Esophagus (tissue), 2 donors: Measurements from ENCODE around the gene C12orf54. TPM values are rescaled to one million over a fixed set of nuclear protein-coding genes. Genes with fewer than 3 reads are reported as not detected.
"Not testable (repeated sequence)": the region's sequence is repeated elsewhere in the genome, so short reads cannot be mapped to it uniquely, and the experiment has no call there.

Experiments
- H3K27ac ChIP-seq, 2 donors: one replicate each; pipeline ENCODE4 v1.5.1; 2013; ENCODE audit warnings: low read depth in 2 of 2, mild to moderate bottlenecking in 2 of 2, inconsistent platforms in 1 of 2, low read length in 1 of 2, moderate library complexity in 1 of 2
- H3K27me3 ChIP-seq, 2 donors: one replicate each; pipeline ENCODE4 v1.6.1; 2013; ENCODE audit warnings: low read length in 2 of 2, control low read depth in 1 of 2, mild to moderate bottlenecking in 1 of 2; ENCODE audit not compliant: insufficient read depth in 2 of 2, control insufficient read depth in 1 of 2
- H3K36me3 ChIP-seq, 2 donors: one replicate each; pipeline ENCODE4 v1.6.1; 2013; ENCODE audit warnings: low read length in 1 of 2; ENCODE audit not compliant: control insufficient read depth in 2 of 2, insufficient read depth in 2 of 2
- H3K4me1 ChIP-seq, 2 donors: one replicate each; pipeline ENCODE4 v1.6.1; 2013; ENCODE audit warnings: low read length in 1 of 2; ENCODE audit not compliant: control insufficient read depth in 2 of 2, insufficient read depth in 2 of 2
- H3K4me3 ChIP-seq, 2 donors: one replicate each; pipeline ENCODE4 v1.5.1; 2013; ENCODE audit warnings: low read length in 2 of 2, mild to moderate bottlenecking in 2 of 2, low read depth in 1 of 2, moderate library complexity in 1 of 2
- H3K9me3 ChIP-seq, 2 donors: one replicate each; pipeline ENCODE4 v1.6.1; 2013; ENCODE audit warnings: mild to moderate bottlenecking in 2 of 2, low read depth in 1 of 2, low read length in 1 of 2, moderate library complexity in 1 of 2; ENCODE audit not compliant: control insufficient read depth in 2 of 2, insufficient read depth in 1 of 2
- WGBS, 2 donors: extraction: QIAGEN DNeasy Blood & Tissue Kit; methylation state at CpG; one replicate each; pipeline ENCODE4 v1.1.7; 2013; 5-methylcytosine and 5-hydroxymethylcytosine counted together
- polyA plus RNA-seq, 2 donors: library from polyadenylated mRNA; stranded (reverse); fragments of 200-250 nt; gene quantifications; one replicate each; pipeline ENCODE4 v1.2.3, GENCODE V29; 2013
- donor health status: healthy with polysubstance abuse.
- donor health status: Bipolar disorder and iron deficiency.

C12orf54 gene
- polyA plus RNA-seq = 1 to 10 TPM; 4.4 to 5.8 TPM

DNA sequence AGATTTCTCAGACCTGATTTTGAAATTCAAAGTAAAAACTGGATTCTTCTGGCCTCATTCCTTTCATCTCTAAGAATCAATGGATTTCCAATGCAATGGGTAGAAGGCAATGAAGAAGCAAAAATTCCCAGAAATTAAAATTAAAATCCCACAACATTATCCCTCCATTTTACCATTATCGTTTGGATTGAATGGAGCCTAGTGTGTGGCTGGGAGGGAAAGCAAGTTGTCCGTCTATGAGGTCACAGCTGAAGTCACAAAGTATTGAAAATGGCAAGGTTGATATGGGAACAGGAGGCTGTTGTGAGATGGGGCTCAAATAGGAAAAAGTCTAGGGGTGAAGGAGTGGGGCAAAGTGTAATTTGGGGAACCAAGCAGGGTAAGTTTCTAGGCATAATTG lies at the start of gene C12orf54:
C12orf54 (plus strand) TSS at position 301 of the 400 bp plus-strand sequence. CDS start 799 bp downstream, outside the sequence.
- 89 to 91% methylated on average over 2 of the region's 2 CpGs for WGBS, 2 donors
- no peaks in the 10 kb centered on the region for H3K27me3 ChIP-seq

DNA sequence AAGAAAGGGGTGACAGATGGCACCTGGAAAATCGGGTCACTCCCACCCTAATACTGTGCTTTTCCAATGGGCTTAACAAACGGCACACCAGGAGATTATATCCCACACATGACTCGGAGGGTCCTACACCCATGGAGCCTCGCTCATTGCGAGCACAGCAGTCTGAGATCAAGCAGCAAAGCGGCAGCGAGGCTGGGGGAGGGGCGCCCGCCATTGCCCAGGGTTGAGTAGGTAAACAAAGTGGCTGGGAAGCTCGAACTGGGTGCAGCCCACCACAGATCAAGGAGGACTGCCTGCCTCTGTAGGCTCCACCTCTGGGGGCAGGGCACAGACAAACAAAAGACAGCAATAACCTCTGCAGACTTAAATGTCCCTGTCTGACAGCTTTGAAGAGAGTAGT lies 48.3 kb upstream of the C12orf54 start:
- not testable (repeated sequence) for H3K27ac ChIP-seq, H3K27me3 ChIP-seq, H3K9me3 ChIP-seq, H3K4me3 ChIP-seq, H3K36me3 ChIP-seq, H3K4me1 ChIP-seq
- WGBS, 2 donors = 87 to 89% methylated on average over 10 of the region's 10 CpGs

More for the DNA sequence above, at the start of gene C12orf54:
- H3K36me3 ChIP-seq = no peaks in the 10 kb centered on the region
- no peaks in the 10 kb centered on the region for H3K4me1 ChIP-seq
- no peaks in the 10 kb centered on the region for H3K9me3 ChIP-seq
- no peak within 1 kb of the TSS for H3K27ac ChIP-seq
- no peak within 1 kb of the TSS for H3K4me3 ChIP-seq

DNA sequence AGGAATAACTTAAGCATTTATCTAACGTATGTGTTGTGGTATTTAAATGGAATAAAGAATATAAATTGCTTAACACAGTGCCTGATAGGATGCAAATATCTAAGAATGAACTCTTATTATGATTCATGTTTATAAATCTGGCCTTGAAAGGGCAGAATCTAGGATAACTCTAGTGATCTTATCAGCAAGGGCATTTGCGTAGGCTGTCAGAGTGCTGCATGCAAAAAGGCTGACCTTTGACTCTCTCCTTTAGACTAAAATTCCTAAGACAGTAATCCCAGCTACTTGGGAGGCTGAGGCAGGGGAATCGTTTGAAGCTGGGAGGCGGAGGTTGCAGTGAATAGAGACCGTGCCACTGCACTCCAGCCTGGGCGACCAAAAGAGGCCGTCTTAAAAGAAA lies 41.2 kb upstream of the C12orf54 start:
- H3K9me3 ChIP-seq = no peaks in the 10 kb centered on the region
- WGBS, 2 donors = 72 to 73% methylated on average over 7 of the region's 7 CpGs

DNA sequence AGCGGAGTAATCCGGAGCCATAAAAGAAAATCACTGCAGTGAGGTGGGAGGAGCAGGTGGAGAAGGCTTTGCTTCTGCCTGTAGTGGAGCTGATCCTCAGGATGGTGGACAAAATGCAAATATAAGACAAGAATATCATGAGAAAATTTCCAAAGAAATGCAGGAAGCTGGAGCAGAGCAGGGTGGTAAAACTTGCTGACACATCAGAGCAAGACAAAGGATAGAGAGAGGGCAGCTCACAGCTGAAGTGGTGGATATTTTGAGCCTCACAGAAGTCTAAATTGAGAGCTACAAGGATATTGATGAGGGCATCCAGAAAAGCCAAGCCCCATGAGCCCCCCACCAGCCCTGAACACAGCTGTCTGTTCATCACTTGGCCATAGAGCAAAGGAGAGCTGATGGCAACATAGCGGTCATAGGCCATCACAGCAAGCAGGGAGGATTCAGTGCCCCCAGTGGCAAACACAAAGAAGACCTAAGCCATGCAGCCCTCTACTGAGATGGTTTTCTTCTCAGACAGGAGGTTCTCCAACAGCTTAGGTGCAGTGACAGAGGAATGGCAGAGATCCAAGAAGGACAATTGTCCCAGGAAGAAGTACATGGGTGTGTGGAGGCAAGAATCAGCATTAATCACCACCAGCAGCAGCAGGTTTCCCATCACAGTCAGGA lies 40.0 kb upstream of the C12orf54 start:
- H3K36me3 ChIP-seq = no peaks in the 10 kb centered on the region
- H3K27ac ChIP-seq = no peak overlapping the region
- H3K9me3 ChIP-seq = no peaks in the 10 kb centered on the region
- no peak overlapping the region for H3K4me3 ChIP-seq
- H3K4me1 ChIP-seq = no peaks in the 10 kb centered on the region
- H3K27me3 ChIP-seq = no peaks in the 10 kb centered on the region
- WGBS, 2 donors = 82 to 90% methylated on average over 3 of the region's 3 CpGs

More for the DNA sequence above, 41.2 kb upstream of the C12orf54 start:
- no peaks in the 10 kb centered on the region for H3K27me3 ChIP-seq
- no peaks in the 10 kb centered on the region for H3K36me3 ChIP-seq
- H3K4me1 ChIP-seq = no peaks in the 10 kb centered on the region
- no peak overlapping the region for H3K27ac ChIP-seq
- H3K4me3 ChIP-seq = no peak overlapping the region

DNA sequence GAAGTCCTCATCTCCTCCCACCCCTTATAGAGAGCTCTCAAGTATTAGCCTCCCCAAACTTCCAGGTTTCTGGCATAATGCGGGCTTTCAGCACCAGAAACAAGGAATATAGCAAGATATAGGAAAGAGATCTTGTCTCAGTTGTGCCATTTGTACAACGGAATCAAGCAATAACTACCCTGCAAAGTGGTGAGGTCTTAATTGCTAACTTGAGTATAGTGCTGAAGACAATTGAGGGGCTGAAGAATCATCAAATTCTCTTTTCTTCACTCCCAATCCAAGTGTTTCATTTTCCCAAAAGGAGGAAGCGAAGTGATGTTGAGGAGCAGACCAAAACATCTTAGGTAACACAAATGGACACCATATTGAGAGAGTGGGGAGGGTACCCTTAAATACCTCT lies 36.8 kb upstream of the C12orf54 start:
- no peaks in the 10 kb centered on the region for H3K4me1 ChIP-seq
- no peaks in the 10 kb centered on the region for H3K27me3 ChIP-seq
- no peaks in the 10 kb centered on the region for H3K36me3 ChIP-seq
- no peak overlapping the region for H3K4me3 ChIP-seq
- H3K27ac ChIP-seq = no peak overlapping the region
- H3K9me3 ChIP-seq = no peaks in the 10 kb centered on the region
- 76 to 82% methylated on average over 3 of the region's 3 CpGs for WGBS, 2 donors

DNA sequence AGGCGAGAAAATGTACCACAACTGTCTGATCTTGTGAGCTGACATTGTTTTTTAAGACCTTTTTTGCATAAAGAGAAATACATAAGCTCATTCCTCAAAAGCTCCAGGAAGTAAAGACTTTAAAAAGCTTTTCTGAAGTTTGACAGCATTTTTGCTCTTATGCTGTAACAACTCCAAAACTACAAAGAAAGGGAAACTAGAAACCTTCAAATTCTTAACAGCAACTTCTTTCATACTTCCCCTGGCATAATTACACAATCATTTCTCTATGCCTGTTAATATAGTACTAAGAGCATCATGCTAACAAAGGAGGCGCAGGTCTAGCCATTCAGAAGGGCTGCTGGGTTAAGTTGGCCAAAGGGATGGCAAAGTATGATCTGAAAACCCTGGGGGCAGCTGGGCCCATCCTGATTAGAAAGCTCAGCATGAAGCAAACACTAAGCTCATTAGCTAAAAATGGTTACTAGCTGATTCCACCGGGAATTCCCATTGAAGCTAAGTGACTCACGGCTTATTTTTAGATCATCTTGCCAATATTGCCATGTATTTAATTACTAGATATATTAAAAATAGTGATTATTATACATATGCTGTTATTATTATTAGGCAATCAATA lies 36.0 kb upstream of the C12orf54 start:
- Histone ChIP-seq H3K27ac (no peak overlapping the region), H3K27me3 (no peaks in the 10 kb centered on the region), H3K4me3 (no peak overlapping the region), H3K4me1 (no peaks in the 10 kb centered on the region), H3K9me3 (no peaks in the 10 kb centered on the region), H3K36me3 (no peaks in the 10 kb centered on the region)
- WGBS, 2 donors = 38 to 45% methylated on average over 4 of the region's 4 CpGs

DNA sequence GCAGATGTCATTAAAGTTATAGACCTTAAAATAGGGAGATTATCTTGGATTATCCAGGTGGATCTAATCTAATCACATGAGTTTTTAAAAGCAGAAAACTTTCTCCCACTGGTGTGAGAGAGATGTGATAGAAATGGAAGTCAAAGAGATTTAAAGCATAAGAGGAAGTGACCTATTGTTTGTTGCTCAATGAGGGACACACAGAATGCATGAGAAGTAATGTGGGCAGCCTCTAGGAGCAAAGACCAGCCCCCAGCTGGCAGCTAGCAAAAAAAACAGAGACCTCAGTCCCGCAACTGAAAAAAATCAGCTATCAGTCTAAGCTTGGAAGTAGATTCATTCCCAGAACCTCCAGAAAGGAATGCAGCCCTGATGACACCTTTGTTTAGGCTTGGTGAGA lies 34.5 kb upstream of the C12orf54 start:
- Histone ChIP-seq H3K27ac (no peak overlapping the region), H3K36me3 (no peaks in the 10 kb centered on the region), H3K4me3 (no peak overlapping the region), H3K27me3 (no peaks in the 10 kb centered on the region), H3K4me1 (no peaks in the 10 kb centered on the region), H3K9me3 (no peaks in the 10 kb centered on the region)
- 83 to 85% methylated on average over 1 of the region's 1 CpG for WGBS, 2 donors

DNA sequence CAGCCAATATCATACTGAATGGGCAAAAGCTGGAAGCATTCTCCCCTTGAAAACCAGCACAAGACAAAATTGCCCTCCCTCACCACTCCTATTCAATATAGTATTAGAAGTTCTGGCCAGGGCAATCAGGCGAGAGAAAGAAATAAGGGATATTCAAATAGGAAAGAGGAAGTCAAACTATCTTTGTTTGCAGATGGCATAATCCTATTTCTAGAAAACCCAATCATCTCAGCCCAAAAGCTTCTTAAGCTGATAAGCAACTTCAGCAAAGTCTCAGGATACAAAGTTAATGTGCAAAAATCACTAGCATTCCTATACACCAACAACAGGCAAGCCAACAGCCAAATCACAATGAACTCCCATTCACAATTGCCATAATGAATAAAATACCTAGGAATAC lies 30.9 kb upstream of the C12orf54 start:
- Histone ChIP-seq H3K27me3 (no peaks in the 10 kb centered on the region), H3K9me3 (no peaks in the 10 kb centered on the region), H3K4me1 (no peaks in the 10 kb centered on the region), H3K36me3 (no peaks in the 10 kb centered on the region), H3K4me3 (no peak overlapping the region), H3K27ac (no peak overlapping the region)
- WGBS, 2 donors = 90 to 95% methylated on average over 1 of the region's 1 CpG

DNA sequence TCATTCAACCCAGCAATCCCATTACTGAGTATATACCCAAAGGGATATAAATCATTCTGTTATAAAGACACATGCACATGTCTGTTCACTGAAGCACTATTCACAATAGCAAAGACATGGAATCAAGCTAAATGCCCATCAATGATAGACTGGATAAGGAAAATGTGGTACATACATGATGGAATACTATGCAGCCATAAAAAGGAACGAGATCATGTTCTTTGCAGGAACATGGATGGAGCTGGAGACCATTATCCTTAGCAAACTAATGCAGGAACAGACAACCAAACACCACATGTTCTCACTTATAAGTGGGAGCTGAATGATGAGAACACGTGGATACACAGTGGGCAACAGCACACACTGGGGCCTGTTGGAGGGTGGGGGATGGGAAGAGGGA lies 29.3 kb upstream of the C12orf54 start:
- H3K36me3 ChIP-seq, H3K9me3 ChIP-seq, H3K4me3 ChIP-seq, H3K4me1 ChIP-seq, H3K27me3 ChIP-seq, H3K27ac ChIP-seq: not testable (repeated sequence)
- WGBS, 2 donors = 77 to 83% methylated on average over 2 of the region's 2 CpGs

DNA sequence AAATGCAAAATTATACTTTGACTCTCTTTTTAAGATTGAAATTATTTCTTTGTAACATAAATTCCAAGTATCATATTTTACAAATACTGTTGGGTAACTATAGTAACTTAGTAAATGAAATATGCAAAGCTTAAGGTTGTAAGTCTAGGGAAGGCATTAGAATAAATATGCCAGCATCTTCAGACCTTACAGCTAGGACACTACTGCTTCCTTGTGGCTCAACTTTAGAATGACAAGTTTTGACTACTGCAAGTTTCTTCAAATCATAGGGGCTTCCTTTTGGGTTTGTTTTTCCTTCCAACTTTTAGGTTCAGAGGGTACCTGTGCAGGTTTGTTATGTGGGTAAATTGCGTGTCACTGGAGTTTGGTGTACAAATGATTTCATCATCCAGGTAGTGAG lies 27.6 kb upstream of the C12orf54 start:
- WGBS, 2 donors = 83 to 94% methylated on average over 1 of the region's 1 CpG
- Histone ChIP-seq H3K4me1 (no peaks in the 10 kb centered on the region), H3K36me3 (no peaks in the 10 kb centered on the region), H3K27ac (no peak overlapping the region), H3K9me3 (no peaks in the 10 kb centered on the region), H3K27me3 (no peaks in the 10 kb centered on the region), H3K4me3 (no peak overlapping the region)
